Fibroblast of lung (primary cell): ENCODE results near the gene MATK.

Experiments
- EZH2 ChIP-seq: IDR thresholded peaks from 2 replicates; pipeline ENCODE4 v1.5.1; 2012; ENCODE audit warnings: low read length, control low read depth, mild to moderate bottlenecking; ENCODE audit errors: missing control alignments
- TF ChIP-seq, protein P1 (sequence below), 2 donors: IDR thresholded peaks in 1 of 2; conservative IDR thresholded peaks in 1 of 2; 1 replicate in 1 of 2; 2 replicates in 1 of 2; pipeline ENCODE4 v1.5.1; 2011 to 2012; ENCODE audit warnings: low read length in 2 of 2, control low read depth in 1 of 2, inconsistent platforms in 1 of 2, low read depth in 1 of 2, mild to moderate bottlenecking in 1 of 2

DNA sequence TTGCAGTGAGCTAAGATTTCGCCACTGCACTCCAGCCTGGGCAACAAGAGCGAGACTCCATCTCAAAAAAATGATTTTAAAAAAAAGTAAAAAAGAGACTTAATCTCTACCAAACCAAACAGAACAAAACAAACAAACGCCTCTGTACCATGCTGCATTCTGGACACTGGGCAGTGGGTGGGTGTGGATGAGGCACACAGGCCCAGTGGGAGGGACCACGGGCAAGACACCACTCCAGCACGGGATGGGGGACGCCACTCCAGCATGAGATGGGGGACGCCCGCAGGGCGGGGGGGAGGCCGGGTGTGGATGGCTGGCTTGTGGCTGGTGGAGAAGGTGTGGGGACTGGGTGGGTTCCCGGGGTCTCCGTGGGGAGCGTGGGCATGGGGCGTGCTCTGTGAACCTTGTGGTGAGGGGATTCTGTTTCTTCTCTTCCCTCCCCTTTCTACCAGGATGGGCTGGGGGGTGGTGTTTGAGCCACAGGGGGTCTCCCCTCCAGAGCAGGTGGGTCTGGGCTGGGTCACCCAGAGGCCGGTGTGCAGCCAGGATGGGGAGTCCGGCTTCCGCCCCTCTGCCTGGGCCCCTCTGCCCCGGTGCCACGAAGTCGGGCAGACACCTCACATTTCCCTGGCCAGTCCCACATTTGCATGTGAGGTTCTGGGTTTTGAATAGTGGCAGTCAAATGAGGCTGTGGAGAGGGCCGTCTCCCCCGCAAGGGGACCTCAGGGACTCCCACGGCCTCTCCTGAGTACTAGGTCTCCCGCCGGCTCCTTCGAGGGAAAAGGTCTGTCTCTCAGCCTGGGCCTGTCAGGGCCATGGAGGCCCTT, 23.9 kb upstream of the MATK start:
- TF ChIP-seq, protein P1, sequence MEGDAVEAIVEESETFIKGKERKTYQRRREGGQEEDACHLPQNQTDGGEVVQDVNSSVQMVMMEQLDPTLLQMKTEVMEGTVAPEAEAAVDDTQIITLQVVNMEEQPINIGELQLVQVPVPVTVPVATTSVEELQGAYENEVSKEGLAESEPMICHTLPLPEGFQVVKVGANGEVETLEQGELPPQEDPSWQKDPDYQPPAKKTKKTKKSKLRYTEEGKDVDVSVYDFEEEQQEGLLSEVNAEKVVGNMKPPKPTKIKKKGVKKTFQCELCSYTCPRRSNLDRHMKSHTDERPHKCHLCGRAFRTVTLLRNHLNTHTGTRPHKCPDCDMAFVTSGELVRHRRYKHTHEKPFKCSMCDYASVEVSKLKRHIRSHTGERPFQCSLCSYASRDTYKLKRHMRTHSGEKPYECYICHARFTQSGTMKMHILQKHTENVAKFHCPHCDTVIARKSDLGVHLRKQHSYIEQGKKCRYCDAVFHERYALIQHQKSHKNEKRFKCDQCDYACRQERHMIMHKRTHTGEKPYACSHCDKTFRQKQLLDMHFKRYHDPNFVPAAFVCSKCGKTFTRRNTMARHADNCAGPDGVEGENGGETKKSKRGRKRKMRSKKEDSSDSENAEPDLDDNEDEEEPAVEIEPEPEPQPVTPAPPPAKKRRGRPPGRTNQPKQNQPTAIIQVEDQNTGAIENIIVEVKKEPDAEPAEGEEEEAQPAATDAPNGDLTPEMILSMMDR (conservative IDR thresholded peaks at IDR 0.05 in 1 of 2, IDR thresholded peaks at IDR 0.05 in 1 of 2; ENCODE audit: low read depth in 1 of 2, low read length in 2 of 2) = no peak
- TF ChIP-seq EZH2 = no peak
